NOMO-1 (cell line): ENCODE results near the gene L3MBTL1.
"Not testable (repeated sequence)": the region's sequence is repeated elsewhere in the genome, so short reads cannot be mapped to it uniquely, and the experiment has no call there.

ENCODE experiments used
- DNase-seq, 2 experiments: peaks; one replicate each; lab custom pipeline; 2025; ENCODE audit not compliant: unreplicated experiment in 2 of 2; lab: John Stamatoyannopoulos, UW

Gene L3MBTL1

DNA sequence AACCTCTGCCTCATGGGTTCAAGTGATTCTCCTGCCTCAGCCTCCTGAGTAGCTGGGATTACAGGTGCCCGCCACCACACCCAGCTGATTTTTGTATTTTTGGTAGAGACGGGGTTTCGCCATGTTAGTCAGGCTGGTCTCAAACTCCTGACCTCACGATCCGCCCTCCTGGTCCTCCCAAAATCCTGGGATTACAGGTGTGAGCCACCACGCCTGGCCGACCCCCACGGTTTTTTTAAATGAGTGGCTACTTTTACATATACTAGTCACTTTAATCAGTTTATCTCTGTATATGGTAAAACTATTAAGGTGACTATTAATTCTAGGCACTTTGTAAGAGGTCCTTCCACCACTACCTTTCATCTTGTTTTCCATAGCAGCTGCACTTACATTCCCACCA is 5.5 kb upstream of the L3MBTL1 start:
- DNase-seq, result not testable (repeated sequence)

GRCh38 chr20:43506238-43506637 is 1.3 kb upstream of the L3MBTL1 start:
- DNase-seq, result no peak

GRCh38 chr20:43508106-43508505 is 609 bp downstream of the L3MBTL1 start:
- DNase-seq, result no peak

DNA sequence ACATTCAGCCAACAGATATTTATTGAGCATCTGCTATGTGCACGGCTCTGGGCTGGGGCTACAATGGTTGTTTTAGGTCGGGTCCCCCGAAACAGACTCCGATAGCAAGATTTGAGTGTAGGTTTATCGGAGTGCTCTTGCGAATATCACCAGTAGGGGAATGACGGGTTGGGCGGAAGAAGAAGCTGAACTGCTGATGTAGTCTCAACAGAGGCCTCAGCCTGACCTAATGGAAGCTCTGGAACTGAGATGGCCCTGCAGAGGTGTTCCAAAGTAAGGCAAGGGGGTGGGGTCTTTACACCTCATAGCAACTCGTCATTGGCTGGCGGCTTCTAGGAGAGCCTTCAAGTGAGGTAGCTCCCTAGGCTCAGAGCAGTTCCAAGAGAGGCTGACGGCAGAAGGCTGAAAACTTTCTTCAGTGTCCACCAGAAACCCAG is 1.1 kb downstream of the L3MBTL1 start:
- DNase-seq, result no peak

- no peak for DNase-seq
Measured at GRCh38 chr20:43511879-43512278, 4.4 kb downstream of the L3MBTL1 start.

- no peak for DNase-seq
Measured at GRCh38 chr20:43513372-43513930, 6.0 kb downstream of the L3MBTL1 start.

DNA sequence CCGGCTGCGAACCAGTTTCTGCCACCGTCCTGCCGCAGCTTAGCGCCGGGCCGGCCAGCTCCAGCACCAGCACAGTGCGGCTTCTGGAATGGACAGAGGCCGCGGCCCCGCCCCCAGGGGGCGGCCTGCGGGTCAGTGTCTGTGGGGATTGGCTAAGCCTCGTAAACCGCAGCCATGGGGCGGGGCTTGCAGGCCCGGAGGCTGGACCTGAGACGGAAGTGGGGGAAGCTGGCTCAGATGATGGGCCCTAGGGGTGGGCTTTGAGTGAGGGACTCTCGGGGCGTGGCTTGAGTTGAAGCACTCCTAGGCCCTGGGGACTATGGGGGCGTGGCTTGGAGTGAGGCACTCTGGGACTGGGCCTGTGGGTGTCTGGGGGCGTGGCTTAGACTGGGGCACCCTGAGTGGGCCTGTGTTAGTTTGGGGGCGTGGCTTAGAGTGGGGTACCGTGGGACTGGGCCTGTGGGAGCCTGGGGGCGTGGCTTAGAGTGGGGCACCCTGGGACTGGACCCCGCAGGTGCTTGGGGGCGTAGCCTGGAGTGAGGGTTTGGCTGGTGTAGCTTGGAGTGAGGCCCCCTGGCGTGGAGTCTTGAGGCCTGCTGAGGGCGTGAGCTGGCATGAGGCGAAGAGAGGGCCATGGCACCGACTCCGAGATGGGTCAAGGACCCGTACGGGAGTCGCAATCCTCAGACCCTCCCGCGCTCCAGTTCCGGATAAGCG is 6.6 kb downstream of the L3MBTL1 start:
- peak; percentile 90 to 94 for DNase-seq

GRCh38 chr20:43514648-43514999 is 7.1 kb downstream of the L3MBTL1 start:
- DNase-seq, result no peak

DNA sequence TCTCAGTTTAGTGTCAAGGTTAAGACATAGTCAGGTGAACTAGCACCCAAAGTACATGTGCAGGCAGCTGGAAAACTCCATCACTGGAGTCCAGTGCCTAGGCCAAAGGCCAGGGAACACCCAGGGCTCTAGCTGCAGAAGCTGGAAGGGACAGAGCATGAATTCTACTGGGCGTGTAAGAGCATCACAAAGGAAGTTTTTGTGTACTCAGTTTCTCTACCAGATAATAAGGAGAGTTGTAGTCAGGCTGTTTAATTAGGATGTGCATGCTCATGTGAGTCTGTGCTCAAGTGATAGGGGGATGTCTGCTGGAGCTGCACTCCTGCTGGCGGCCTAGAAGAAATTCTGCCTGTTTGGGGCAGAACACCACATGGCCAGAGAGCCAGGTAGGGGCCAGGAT is 8.1 kb downstream of the L3MBTL1 start:
- DNase-seq, result no peak

DNA sequence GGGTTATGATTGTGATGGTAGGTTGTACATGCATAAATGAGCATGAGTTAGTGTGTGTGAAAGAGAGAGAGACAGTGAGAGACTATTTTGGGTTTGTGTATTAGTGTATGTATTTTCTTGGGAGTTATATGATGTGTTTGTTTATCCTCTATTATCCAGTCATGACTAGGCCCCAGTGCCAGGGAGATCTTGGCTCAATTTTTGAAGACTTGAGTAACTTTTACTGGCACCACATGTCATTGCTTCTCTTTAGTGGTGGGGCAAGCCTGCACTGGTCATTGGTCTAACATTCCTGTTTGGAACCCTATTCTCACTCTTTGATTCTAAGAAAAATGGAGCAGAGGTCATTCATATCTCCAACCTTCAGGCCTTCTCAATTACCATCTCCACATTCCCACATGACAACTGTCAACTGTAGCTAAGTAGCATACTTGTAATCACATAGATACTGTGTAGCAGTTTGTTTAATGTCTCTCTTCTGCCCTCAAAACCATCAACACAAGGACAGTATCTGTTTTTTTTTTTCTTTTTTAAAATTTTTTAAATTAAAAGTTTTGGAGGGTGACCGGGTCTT is 8.8 kb downstream of the L3MBTL1 start:
- DNase-seq, result no peak

- no peak for DNase-seq
Measured at GRCh38 chr20:43520074-43520630, 12.7 kb downstream of the L3MBTL1 start.

GRCh38 chr20:43525021-43525420 is 17.5 kb downstream of the L3MBTL1 start:
- DNase-seq, result no peak

DNA sequence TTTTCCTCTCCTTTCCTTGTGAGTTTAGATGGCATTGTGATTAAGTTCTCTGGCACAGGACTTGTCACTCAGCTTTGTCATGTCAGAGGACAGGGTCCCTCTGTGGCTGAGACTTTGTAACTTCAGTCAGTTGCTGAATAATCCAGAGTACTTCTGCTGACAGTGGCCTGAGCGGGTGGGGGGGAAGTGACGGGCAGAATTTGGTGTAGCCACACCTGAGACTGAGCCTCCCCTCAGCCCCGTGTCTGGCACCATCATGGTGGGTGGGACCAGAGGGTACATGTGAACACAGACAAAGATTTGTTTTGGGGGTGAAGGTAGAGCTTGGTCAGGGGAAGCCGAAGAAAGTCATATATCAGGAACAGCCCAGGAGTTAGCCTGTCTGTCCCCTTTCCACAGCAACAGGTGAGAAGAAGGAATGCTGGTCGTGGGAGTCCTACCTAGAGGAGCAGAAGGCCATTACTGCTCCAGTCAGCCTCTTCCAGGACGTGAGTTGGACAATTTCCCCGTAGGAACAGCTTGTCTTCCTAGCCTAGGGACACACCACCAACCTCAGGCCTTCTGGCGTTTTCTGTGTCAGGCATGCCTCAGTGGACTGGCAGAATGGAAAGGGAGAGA is 20.9 kb downstream of the L3MBTL1 start:
- no peak for DNase-seq

- no peak for DNase-seq
Measured at GRCh38 chr20:43529051-43529450, 21.6 kb downstream of the L3MBTL1 start.

GRCh38 chr20:43529457-43530153 is 22.1 kb downstream of the L3MBTL1 start:
- no peak for DNase-seq

- no peak for DNase-seq
Measured at GRCh38 chr20:43530321-43531090, 23.0 kb downstream of the L3MBTL1 start.

DNA sequence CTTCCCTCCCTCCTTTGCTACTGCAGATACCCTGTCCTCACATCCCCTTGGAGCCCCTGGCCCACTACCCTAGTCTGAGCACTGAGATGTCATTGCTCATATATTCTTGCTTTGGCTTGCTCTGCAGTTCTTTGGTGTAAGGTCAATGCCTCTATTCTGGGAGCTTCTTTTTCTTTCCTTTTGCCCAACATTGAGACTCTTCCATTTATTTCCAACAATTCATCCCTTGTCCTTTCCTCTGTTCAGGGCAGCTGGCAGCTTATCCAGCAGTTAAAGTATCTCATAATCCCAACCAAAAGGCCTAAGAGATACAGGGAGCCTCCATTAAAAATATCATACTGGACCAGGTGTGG is 23.6 kb downstream of the L3MBTL1 start:
- no peak for DNase-seq

DNA sequence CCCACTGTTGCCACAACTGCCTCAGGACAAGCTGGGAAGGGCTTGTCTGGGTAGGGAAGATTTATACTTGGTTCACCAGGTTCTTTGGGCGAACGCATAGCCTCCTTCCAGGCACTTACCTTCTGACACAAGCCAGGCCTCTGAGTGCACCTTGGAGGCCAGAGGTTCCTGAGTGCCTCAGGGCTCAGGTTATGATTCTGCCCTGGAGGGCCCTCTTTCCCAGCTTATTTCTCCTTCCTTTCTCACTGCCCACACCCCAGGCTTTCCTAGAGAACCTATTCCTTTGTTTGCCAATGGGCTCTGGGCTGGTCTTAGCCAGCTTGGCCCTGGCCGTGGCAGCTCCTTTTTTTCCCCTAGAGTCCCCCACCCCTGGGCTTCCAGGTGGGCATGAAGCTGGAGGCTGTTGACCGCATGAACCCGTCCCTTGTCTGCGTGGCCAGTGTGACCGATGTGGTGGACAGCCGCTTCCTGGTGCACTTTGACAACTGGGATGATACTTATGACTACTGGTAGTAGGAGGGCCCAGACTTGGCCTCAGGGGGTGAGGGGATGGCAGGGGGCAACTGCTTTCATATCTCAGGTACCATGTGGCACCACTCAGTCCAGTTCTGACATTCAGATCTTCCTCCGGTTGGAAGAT is 25.0 kb downstream of the L3MBTL1 start:
- no peak for DNase-seq

DNA sequence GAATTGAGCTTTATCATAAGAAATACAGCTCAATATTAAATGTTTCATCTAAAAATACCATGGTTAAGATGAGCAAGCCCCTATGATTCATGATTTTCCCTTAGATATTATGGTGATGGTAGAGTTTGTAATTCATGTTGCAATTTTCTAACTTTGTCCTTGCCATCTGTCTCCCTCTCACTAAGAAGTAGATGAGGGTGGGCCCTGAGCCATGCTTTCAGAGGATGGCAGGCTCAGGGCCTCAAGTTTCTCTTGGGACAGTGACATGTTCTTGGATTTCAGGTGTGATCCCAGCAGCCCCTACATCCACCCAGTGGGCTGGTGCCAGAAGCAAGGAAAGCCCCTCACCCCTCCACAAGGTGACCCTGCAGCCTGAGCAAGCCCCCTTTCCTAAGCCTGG is 25.6 kb downstream of the L3MBTL1 start:
- no peak for DNase-seq

GRCh38 chr20:43534016-43534415 is 26.5 kb downstream of the L3MBTL1 start:
- no peak for DNase-seq
